Body of pancreas (tissue), 4 donors: Measurements from ENCODE around the gene APBB1. TPM values are rescaled to one million over a fixed set of nuclear protein-coding genes. Genes with fewer than 3 reads are reported as not detected.

Source experiments
- ATAC-seq: fragments of 150-250 bp; one replicate; pipeline ENCODE4 v1.9.1; 2016
- DNase-seq, 4 donors: peaks; one replicate each; pipeline ENCODE4 v3.0.0-alpha.2; 2019
- H3K27ac ChIP-seq, 4 donors: fragments of 200-600 bp; sonication (generic); 1 replicate in 3 of 4; 2 replicates in 1 of 4; pipeline versions ENCODE4 v1.5.1 to v1.6.1; 2016 to 2019; ENCODE audit warnings: mild to moderate bottlenecking in 1 of 4, mixed read lengths in 1 of 4, moderate library complexity in 1 of 4
- H3K27me3 ChIP-seq, 2 donors: fragments of 200-600 bp; sonication (generic); one replicate each; pipeline ENCODE4 v1.6.0; 2016; ENCODE audit warnings: mild to moderate bottlenecking in 1 of 2
- H3K36me3 ChIP-seq, 2 donors: fragments of 200-600 bp; sonication (generic); replicated peaks in 1 of 2; 2 replicates each; pipeline ENCODE4 v1.5.1; 2016; ENCODE audit warnings: low read depth in 2 of 2; ENCODE audit not compliant: insufficient read depth in 1 of 2
- H3K4me1 ChIP-seq: fragments of 200-600 bp; sonication (generic); one replicate; pipeline ENCODE4 v1.6.0; 2016
- H3K4me3 ChIP-seq, 2 donors: fragments of 200-600 bp; sonication (generic); 1 replicate in 1 of 2; 2 replicates in 1 of 2; pipeline ENCODE4 v1.5.1; 2016 to 2019
- H3K9me3 ChIP-seq, 3 donors: fragments of 200-600 bp; sonication (generic); 1 replicate in 2 of 3; 2 replicates in 1 of 3; pipeline ENCODE4 v1.5.1; 2016
- POLR2A ChIP-seq, 3 donors: fragments of 450-650 bp; IDR thresholded peaks; one replicate each; pipeline ENCODE4 v1.6.1; 2016; ENCODE audit warnings: antibody characterized with exemption in 3 of 3, mild to moderate bottlenecking in 2 of 3
- WGBS, 2 donors: methylation state at CpG; one replicate each; pipeline ENCODE4 v1.1.5; 2017; 5-methylcytosine and 5-hydroxymethylcytosine counted together
- intact Hi-C: fragments of 100-400 bp; cut with DNase I; formaldehyde crosslinking; loops from one replicate; pipeline ENCODE4 v1.15.1; 2023
- total RNA-seq, 2 donors: library from RNA; depleted of rRNA; stranded (reverse); fragments of >200 nt; gene quantifications; one replicate each; pipeline ENCODE4 v1.1.0, GENCODE V29; 2016
- TF ChIP-seq, protein P1 (sequence below), 7 experiments: fragments of 450-650 bp in 4 of 7; fragments of 200-600 bp in 3 of 7; sonication (generic) in 3 of 7; IDR thresholded peaks; one replicate each; pipeline ENCODE4 v1.5.1; 2016 to 2019; ENCODE audit warnings: antibody characterized with exemption in 7 of 7

The APBB1 gene
- total RNA-seq, 2 donors from 2014 or later, result 25.4 to 48.5 TPM

DNA sequence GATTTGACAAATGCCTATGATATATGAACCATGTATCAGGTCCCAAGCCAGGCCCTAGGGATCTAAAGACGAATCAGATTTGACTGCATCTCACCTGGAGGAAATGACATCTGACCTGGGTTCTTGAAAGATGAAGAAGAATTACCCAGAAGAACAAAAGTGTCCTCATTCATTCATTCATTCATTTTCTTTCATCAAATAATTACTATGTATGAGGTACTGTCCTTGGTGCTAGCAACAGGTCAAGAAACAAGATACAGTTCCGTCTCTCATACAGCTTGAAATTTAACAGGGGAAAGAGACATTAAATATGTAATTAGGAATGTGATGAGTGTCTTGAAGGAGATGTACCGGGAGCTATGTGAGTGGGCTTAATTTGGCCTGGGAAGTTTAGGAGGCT is 1.8 kb upstream of the APBB1 start:
- 87 to 91% methylated on average over 3 of the region's 3 CpGs for WGBS, 2 donors
- ATAC-seq (no peak), DNase-seq (no peak)
- Histone ChIP-seq H3K27ac (no peak overlapping the region), H3K4me1 (peaks cover 15% of the 10 kb centered on the region), H3K36me3 (no peaks in the 10 kb centered on the region), H3K4me3 (no peak overlapping the region), H3K27me3 (no peaks in the 10 kb centered on the region), H3K9me3 (no peaks in the 10 kb centered on the region)
- intact Hi-C loops, result no loop called here
- TF ChIP-seq, protein P1, sequence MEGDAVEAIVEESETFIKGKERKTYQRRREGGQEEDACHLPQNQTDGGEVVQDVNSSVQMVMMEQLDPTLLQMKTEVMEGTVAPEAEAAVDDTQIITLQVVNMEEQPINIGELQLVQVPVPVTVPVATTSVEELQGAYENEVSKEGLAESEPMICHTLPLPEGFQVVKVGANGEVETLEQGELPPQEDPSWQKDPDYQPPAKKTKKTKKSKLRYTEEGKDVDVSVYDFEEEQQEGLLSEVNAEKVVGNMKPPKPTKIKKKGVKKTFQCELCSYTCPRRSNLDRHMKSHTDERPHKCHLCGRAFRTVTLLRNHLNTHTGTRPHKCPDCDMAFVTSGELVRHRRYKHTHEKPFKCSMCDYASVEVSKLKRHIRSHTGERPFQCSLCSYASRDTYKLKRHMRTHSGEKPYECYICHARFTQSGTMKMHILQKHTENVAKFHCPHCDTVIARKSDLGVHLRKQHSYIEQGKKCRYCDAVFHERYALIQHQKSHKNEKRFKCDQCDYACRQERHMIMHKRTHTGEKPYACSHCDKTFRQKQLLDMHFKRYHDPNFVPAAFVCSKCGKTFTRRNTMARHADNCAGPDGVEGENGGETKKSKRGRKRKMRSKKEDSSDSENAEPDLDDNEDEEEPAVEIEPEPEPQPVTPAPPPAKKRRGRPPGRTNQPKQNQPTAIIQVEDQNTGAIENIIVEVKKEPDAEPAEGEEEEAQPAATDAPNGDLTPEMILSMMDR (IDR thresholded peaks at IDR 0.05), result no peak
- TF ChIP-seq POLR2A (IDR thresholded peaks at IDR 0.05), result no peak

GRCh38 chr11:6418557-6419008 is 311 bp downstream of the APBB1 start:
- no peak for TF ChIP-seq POLR2A (IDR thresholded peaks at IDR 0.05)
- TF ChIP-seq, protein P1 (IDR thresholded peaks at IDR 0.05), result no peak
- intact Hi-C loops, result no loop called here
- 1 to 3% methylated on average over 19 to 38 of the region's 38 CpGs for WGBS, 2 donors
- Histone ChIP-seq H3K9me3 (no peaks in the 10 kb centered on the region), H3K27ac (peak overlapping the region; percentile 83 to 89 (median 85)), H3K4me1 (peaks cover 15% of the 10 kb centered on the region), H3K4me3 (peak overlapping the region; percentile 54 to 84), H3K27me3 (no peaks in the 10 kb centered on the region), H3K36me3 (no peaks in the 10 kb centered on the region)
- DNase-seq, result peak in 1 of 4 donors; percentile 40
- ATAC-seq, result peak; percentile 26

GRCh38 chr11:6417907-6418556 is 862 bp downstream of the APBB1 start:
- Histone ChIP-seq H3K4me1 (peaks cover 15% of the 10 kb centered on the region), H3K36me3 (no peaks in the 10 kb centered on the region), H3K9me3 (no peaks in the 10 kb centered on the region), H3K27me3 (no peaks in the 10 kb centered on the region), H3K4me3 (peak overlapping the region; percentile 54 to 84), H3K27ac (peak overlapping the region in 3 of 4 donors; percentile 83 to 89 (median 86))
- ATAC-seq (peak; percentile 33), DNase-seq (peak in 2 of 4 donors; percentile 39 to 69)
- TF ChIP-seq, protein P1 (IDR thresholded peaks at IDR 0.05), result no peak
- no peak for TF ChIP-seq POLR2A (IDR thresholded peaks at IDR 0.05)
- intact Hi-C loops, result no loop called here
- WGBS, 2 donors, result 33 to 43% methylated on average over 7 of the region's 7 CpGs

- ATAC-seq, result no peak
- H3K36me3 ChIP-seq, result no peaks in the 10 kb centered on the region
- no peaks in the 10 kb centered on the region for H3K27me3 ChIP-seq
- H3K4me1 ChIP-seq, result peaks cover 15% of the 10 kb centered on the region
- H3K27ac ChIP-seq, result no peak overlapping the region
- H3K4me3 ChIP-seq, result no peak overlapping the region
- TF ChIP-seq POLR2A (IDR thresholded peaks at IDR 0.05), result no peak
- TF ChIP-seq, protein P1 (IDR thresholded peaks at IDR 0.05), result no peak
- intact Hi-C loops, result no loop called here
- 72 to 76% methylated on average over 6 of the region's 6 CpGs for WGBS, 2 donors
- DNase-seq, result no peak
- no peaks in the 10 kb centered on the region for H3K9me3 ChIP-seq
Observed at GRCh38 chr11:6415797-6416196, 3.1 kb downstream of the APBB1 start.

DNA sequence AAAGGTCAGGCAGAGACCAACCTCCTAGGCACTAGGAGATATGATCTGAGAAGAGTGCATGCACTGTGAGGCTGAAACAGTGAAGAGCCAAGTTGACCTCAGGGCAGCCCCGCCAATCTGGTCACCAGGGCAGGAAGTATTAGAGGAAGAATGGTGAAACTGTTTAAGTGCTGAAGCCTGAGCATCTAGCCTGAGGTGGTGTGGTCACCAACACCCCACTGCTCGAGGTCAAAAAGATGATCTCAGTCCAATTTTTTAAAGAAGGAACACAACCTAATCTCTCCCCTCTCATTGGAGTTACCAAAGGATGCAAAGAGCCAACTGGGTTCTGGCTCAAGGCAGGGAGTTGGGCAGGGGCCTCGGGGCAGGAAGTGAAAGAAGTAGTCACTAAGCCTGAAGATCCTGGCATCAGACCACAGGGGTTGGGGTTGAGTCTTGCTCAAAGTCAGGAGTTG is 4.0 kb downstream of the APBB1 start:
- ATAC-seq (no peak), DNase-seq (no peak)
- no peaks in the 10 kb centered on the region for H3K9me3 ChIP-seq
- H3K4me3 ChIP-seq, result no peak overlapping the region
- no peaks in the 10 kb centered on the region for H3K36me3 ChIP-seq
- 79 to 86% methylated on average over 3 of the region's 3 CpGs for WGBS, 2 donors
- no peaks in the 10 kb centered on the region for H3K27me3 ChIP-seq
- H3K27ac ChIP-seq, result no peak overlapping the region
- TF ChIP-seq, protein P1 (IDR thresholded peaks at IDR 0.05), result no peak
- TF ChIP-seq POLR2A (IDR thresholded peaks at IDR 0.05), result no peak
- intact Hi-C loops, result no loop called here
- peaks cover 12% of the 10 kb centered on the region for H3K4me1 ChIP-seq
